WTC11 (cell line): ENCODE data around the gene LCMT2. TPM values are rescaled to one million over a fixed set of nuclear protein-coding genes. Genes with fewer than 3 reads are reported as not detected.

Experiments
- ATAC-seq: fragments of 200-7000 bp; cut with Tn5 transposase; 2 replicates; pipeline ENCODE4 v1.10.0; 2021; ENCODE audit warnings: mild to moderate bottlenecking, moderate library complexity
- CTCF ChIA-PET: fragments of 300-600 bp; sonication (Branson Sonifier 250); formaldehyde crosslinking; loops from one replicate; lab custom pipeline; 2021; ENCODE audit warnings: antibody characterized with exemption; lab: Charles Lee
- POLR2A ChIA-PET: fragments of 350-600 bp; sonication (Branson Sonifier 250); formaldehyde crosslinking; loops from one replicate; lab custom pipeline; 2021; ENCODE audit warnings: antibody characterized with exemption; lab: Charles Lee
- DNase-seq: peaks from one replicate; pipeline ENCODE4 v3.0.0; 2021; ENCODE audit warnings: low spot score
- H3K27ac Mint-ChIP-seq: 2 replicates; pipeline ENCODE4 v1.8.0; 2021; ENCODE audit warnings: mixed read lengths
- H3K27me3 Mint-ChIP-seq: 2 replicates; pipeline ENCODE4 v1.8.0; 2021; ENCODE audit warnings: low read depth, mild to moderate bottlenecking, moderate library complexity, mixed read lengths
- H3K36me3 Mint-ChIP-seq: 2 replicates; pipeline ENCODE4 v1.8.0; 2021; ENCODE audit warnings: mixed read lengths
- H3K4me1 Mint-ChIP-seq: 2 replicates; pipeline ENCODE4 v1.8.0; 2022; ENCODE audit warnings: mixed read lengths
- H3K4me3 Mint-ChIP-seq: 2 replicates; pipeline ENCODE4 v1.8.0; 2021; ENCODE audit warnings: mild to moderate bottlenecking, moderate library complexity, mixed read lengths
- H3K9me3 Mint-ChIP-seq: 2 replicates; pipeline ENCODE4 v1.8.0; 2021; ENCODE audit warnings: mixed read lengths
- CREM ChIP-seq: sonication (generic); formaldehyde crosslinking; IDR thresholded peaks from 2 replicates; pipeline ENCODE4 v1.8.1; 2022; ENCODE audit warnings: mild to moderate bottlenecking, missing genetic modification reagents, moderate library complexity
- FOXK1 ChIP-seq: sonication (generic); formaldehyde crosslinking; IDR thresholded peaks from 2 replicates; pipeline ENCODE4 v1.8.0; 2022; ENCODE audit warnings: mild to moderate bottlenecking, moderate library complexity, missing genetic modification reagents
- GTF2I ChIP-seq: fragments of 250-450 bp; sonication (Bioruptor Pico); conservative IDR thresholded peaks from 2 replicates; pipeline ENCODE4 v1.4.0; 2021; ENCODE audit warnings: mild to moderate bottlenecking
- JUN ChIP-seq: sonication (generic); formaldehyde crosslinking; IDR thresholded peaks from 2 replicates; pipeline ENCODE4 v1.8.0; 2023; ENCODE audit warnings: mild to moderate bottlenecking, missing genetic modification reagents
- NFATC4 ChIP-seq: fragments of 250-450 bp; sonication (Bioruptor Pico); IDR thresholded peaks from 2 replicates; pipeline ENCODE4 v1.9.0; 2021; ENCODE audit warnings: mild to moderate bottlenecking
- NR1H2 ChIP-seq: sonication (generic); formaldehyde crosslinking; IDR thresholded peaks from 2 replicates; pipeline ENCODE4 v1.9.0; 2021; ENCODE audit warnings: mild to moderate bottlenecking, moderate library complexity, missing genetic modification reagents
- NR3C1 ChIP-seq: sonication (generic); formaldehyde crosslinking; conservative IDR thresholded peaks from 2 replicates; pipeline ENCODE4 v1.8.1; 2023; ENCODE audit warnings: low read depth, mild to moderate bottlenecking, missing genetic modification reagents
- OVOL2 ChIP-seq: fragments of 250-450 bp; sonication (Bioruptor Pico); IDR thresholded peaks from 2 replicates; pipeline ENCODE4 v1.9.0; 2021; ENCODE audit warnings: mild to moderate bottlenecking, borderline replicate concordance
- RELA ChIP-seq: sonication (generic); formaldehyde crosslinking; IDR thresholded peaks from 2 replicates; pipeline ENCODE4 v1.8.1; 2022; ENCODE audit warnings: missing genetic modification reagents, mild to moderate bottlenecking, borderline replicate concordance
- RORB ChIP-seq: fragments of 250-450 bp; sonication (Bioruptor Pico); IDR thresholded peaks from 2 replicates; pipeline ENCODE4 v1.9.0; 2021; ENCODE audit warnings: mild to moderate bottlenecking
- SOX15 ChIP-seq: fragments of 250-450 bp; sonication (Bioruptor Pico); IDR thresholded peaks from 2 replicates; pipeline ENCODE4 v1.9.0; 2021; ENCODE audit warnings: mild to moderate bottlenecking
- SP1 ChIP-seq: sonication (generic); formaldehyde crosslinking; conservative IDR thresholded peaks from 2 replicates; pipeline ENCODE4 v1.8.1; 2022; ENCODE audit warnings: missing genetic modification reagents
- ZNF396 ChIP-seq: fragments of 250-450 bp; sonication (Bioruptor Pico); IDR thresholded peaks from 2 replicates; pipeline ENCODE4 v1.8.0; 2021; ENCODE audit warnings: mild to moderate bottlenecking, moderate library complexity, borderline replicate concordance
- ZNF423 ChIP-seq: fragments of 250-450 bp; sonication (Bioruptor Pico); IDR thresholded peaks from 2 replicates; pipeline ENCODE4 v2.1.2; 2022; ENCODE audit warnings: mild to moderate bottlenecking, moderate library complexity
- ZNF671 ChIP-seq: fragments of 250-450 bp; sonication (Bioruptor Pico); IDR thresholded peaks from 2 replicates; pipeline ENCODE4 v1.8.0; 2021; ENCODE audit warnings: mild to moderate bottlenecking
- total RNA-seq: library from RNA; stranded (reverse); gene quantifications from 3 replicates; pipeline ENCODE4 v1.2.3, GENCODE V29; 2021
- TF ChIP-seq, protein P1 (sequence below): sonication (generic); formaldehyde crosslinking; IDR thresholded peaks from 2 replicates; pipeline ENCODE4 v1.8.1; 2023; ENCODE audit warnings: mild to moderate bottlenecking, missing genetic modification reagents, moderate library complexity
- TF ChIP-seq, protein P2 (sequence below): sonication (generic); formaldehyde crosslinking; IDR thresholded peaks from 2 replicates; pipeline ENCODE4 v1.8.1; 2022; ENCODE audit warnings: low read depth, missing genetic modification reagents, borderline replicate concordance
- TF ChIP-seq, protein P3 (sequence below): fragments of 250-450 bp; sonication (Bioruptor Pico); IDR thresholded peaks from 2 replicates; pipeline ENCODE4 v1.8.0; 2021; ENCODE audit warnings: mild to moderate bottlenecking
- TF ChIP-seq, protein P4 (sequence below): fragments of 250-450 bp; sonication (Bioruptor Pico); IDR thresholded peaks from 2 replicates; pipeline ENCODE4 v1.9.0; 2021; ENCODE audit warnings: mild to moderate bottlenecking
- TF ChIP-seq, protein P5 (sequence below): sonication (generic); formaldehyde crosslinking; IDR thresholded peaks from 2 replicates; pipeline ENCODE4 v1.8.1; 2023; ENCODE audit warnings: mild to moderate bottlenecking, missing genetic modification reagents
- TF ChIP-seq, protein P6 (sequence below): sonication (generic); formaldehyde crosslinking; IDR thresholded peaks from 2 replicates; pipeline ENCODE4 v1.8.0; 2022; ENCODE audit warnings: missing genetic modification reagents

The LCMT2 gene
- total RNA-seq, 1 experiment from 2014 or later: 7.6 TPM

DNA sequence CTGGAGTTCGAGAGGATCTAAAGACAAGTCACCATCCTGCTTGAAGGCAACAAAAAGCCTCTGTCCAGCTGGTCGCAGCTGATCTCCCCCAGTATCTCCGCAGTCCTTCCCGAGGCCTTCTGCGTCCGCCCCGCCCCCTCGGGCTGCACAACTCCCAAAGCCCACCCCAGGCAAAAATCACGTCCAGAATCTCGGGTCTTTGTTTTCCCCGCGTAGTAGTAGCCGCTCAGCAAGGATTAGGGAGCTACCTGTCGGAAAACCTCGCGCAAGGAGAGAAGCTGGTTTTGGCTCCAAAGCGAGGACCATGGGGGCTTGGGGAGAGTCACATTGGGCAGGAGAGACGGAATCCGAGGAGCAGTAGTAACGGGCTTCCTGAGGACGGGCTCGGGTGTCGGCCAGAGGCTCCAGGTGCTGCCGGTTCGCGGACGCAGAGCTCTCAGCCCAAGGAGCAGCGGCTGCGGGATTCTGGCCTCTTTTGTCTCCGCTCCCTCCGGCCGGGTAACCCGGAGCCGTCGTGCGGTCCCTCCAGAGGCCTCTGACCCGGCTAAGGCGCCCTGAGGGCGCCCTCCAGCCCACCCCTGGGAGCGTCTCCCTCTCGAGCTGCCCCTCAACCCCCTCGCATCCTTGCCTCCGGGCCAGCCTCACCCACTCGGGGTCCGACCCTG is 40.1 kb upstream of the LCMT2 start:
- H3K27me3 Mint-ChIP-seq: no peaks in the 10 kb centered on the region
- POLR2A ChIA-PET: interaction anchor here (0.6 to 1.7 kb wide), 4 partner anchors 9 to 140 kb away, joined by 4 to 8 read pairs (median 6); no protein-coding TSS in a partner anchor

DNA sequence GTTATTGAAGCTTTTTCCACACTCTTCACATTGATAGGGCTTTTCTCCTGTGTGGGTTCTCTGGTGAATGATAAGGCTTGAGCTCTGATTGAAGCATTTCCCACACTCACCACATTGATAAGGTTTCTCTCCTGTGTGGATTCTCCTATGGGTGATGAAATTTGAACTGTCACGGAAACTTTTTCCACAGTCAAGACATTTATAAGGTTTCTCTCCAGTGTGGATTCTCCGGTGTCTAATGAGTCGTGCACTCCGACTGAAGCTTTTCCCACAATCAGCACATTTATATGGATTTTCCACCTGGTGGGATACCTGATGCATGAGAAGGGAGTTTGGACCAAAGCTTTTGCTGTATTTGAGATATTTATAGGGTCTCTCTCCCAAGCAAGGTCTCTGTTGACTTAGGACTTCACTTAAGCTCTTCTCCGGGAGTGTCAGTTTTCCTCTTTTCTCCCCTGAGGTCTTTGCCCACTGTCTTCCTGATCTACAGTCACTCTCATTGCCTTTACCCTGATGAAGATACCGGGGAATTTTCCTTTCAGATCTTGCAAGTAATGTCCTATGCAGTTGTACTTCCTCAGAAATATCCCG is 31.0 kb upstream of the LCMT2 start:
- H3K9me3 Mint-ChIP-seq: peaks cover 37% of the 10 kb centered on the region
- TF ChIP-seq CREM (CRISPR knock-in tag): no peak
- TF ChIP-seq, protein P1, sequence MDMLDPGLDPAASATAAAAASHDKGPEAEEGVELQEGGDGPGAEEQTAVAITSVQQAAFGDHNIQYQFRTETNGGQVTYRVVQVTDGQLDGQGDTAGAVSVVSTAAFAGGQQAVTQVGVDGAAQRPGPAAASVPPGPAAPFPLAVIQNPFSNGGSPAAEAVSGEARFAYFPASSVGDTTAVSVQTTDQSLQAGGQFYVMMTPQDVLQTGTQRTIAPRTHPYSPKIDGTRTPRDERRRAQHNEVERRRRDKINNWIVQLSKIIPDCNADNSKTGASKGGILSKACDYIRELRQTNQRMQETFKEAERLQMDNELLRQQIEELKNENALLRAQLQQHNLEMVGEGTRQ: no peak
- TF ChIP-seq, protein P2, sequence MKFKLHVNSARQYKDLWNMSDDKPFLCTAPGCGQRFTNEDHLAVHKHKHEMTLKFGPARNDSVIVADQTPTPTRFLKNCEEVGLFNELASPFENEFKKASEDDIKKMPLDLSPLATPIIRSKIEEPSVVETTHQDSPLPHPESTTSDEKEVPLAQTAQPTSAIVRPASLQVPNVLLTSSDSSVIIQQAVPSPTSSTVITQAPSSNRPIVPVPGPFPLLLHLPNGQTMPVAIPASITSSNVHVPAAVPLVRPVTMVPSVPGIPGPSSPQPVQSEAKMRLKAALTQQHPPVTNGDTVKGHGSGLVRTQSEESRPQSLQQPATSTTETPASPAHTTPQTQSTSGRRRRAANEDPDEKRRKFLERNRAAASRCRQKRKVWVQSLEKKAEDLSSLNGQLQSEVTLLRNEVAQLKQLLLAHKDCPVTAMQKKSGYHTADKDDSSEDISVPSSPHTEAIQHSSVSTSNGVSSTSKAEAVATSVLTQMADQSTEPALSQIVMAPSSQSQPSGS (CRISPR knock-in tag): no peak
- TF ChIP-seq OVOL2: no peak
- TF ChIP-seq FOXK1 (CRISPR knock-in tag): no peak
- TF ChIP-seq ZNF396 (CRISPR knock-in tag): no peak
- TF ChIP-seq JUN (CRISPR knock-in tag): no peak
- no peak for TF ChIP-seq NR3C1 (CRISPR knock-in tag)
- no peak for TF ChIP-seq ZNF671
- TF ChIP-seq, protein P3, sequence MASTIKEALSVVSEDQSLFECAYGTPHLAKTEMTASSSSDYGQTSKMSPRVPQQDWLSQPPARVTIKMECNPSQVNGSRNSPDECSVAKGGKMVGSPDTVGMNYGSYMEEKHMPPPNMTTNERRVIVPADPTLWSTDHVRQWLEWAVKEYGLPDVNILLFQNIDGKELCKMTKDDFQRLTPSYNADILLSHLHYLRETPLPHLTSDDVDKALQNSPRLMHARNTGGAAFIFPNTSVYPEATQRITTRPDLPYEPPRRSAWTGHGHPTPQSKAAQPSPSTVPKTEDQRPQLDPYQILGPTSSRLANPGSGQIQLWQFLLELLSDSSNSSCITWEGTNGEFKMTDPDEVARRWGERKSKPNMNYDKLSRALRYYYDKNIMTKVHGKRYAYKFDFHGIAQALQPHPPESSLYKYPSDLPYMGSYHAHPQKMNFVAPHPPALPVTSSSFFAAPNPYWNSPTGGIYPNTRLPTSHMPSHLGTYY (CRISPR knock-in tag): no peak
- no peak for TF ChIP-seq NR1H2 (CRISPR knock-in tag)
- TF ChIP-seq, protein P4, sequence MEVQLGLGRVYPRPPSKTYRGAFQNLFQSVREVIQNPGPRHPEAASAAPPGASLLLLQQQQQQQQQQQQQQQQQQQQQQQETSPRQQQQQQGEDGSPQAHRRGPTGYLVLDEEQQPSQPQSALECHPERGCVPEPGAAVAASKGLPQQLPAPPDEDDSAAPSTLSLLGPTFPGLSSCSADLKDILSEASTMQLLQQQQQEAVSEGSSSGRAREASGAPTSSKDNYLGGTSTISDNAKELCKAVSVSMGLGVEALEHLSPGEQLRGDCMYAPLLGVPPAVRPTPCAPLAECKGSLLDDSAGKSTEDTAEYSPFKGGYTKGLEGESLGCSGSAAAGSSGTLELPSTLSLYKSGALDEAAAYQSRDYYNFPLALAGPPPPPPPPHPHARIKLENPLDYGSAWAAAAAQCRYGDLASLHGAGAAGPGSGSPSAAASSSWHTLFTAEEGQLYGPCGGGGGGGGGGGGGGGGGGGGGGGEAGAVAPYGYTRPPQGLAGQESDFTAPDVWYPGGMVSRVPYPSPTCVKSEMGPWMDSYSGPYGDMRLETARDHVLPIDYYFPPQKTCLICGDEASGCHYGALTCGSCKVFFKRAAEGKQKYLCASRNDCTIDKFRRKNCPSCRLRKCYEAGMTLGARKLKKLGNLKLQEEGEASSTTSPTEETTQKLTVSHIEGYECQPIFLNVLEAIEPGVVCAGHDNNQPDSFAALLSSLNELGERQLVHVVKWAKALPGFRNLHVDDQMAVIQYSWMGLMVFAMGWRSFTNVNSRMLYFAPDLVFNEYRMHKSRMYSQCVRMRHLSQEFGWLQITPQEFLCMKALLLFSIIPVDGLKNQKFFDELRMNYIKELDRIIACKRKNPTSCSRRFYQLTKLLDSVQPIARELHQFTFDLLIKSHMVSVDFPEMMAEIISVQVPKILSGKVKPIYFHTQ (CRISPR knock-in tag): no peak
- TF ChIP-seq RORB (CRISPR knock-in tag): no peak
- no peak for TF ChIP-seq SOX15 (CRISPR knock-in tag)
- TF ChIP-seq ZNF423: no peak
- TF ChIP-seq, protein P5, sequence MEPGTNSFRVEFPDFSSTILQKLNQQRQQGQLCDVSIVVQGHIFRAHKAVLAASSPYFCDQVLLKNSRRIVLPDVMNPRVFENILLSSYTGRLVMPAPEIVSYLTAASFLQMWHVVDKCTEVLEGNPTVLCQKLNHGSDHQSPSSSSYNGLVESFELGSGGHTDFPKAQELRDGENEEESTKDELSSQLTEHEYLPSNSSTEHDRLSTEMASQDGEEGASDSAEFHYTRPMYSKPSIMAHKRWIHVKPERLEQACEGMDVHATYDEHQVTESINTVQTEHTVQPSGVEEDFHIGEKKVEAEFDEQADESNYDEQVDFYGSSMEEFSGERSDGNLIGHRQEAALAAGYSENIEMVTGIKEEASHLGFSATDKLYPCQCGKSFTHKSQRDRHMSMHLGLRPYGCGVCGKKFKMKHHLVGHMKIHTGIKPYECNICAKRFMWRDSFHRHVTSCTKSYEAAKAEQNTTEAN (CRISPR knock-in tag): no peak
- no peak for TF ChIP-seq NFATC4 (CRISPR knock-in tag)
- TF ChIP-seq RELA (CRISPR knock-in tag): no peak
- TF ChIP-seq GTF2I (CRISPR knock-in tag): no peak
- H3K27ac Mint-ChIP-seq: no peak overlapping the region
- ChIA-PET POLR2A (interaction anchor here (1.3 kb wide), 1 partner anchor 9 kb away, joined by 4 read pairs; the partner anchor contains the start of genes TUBGCP4 and ZSCAN29), CTCF (interaction anchor here (1.3 to 1.9 kb wide), 2 partner anchors 10 to 15 kb away, joined by 3 to 6 read pairs; partner anchors contain the start of genes TUBGCP4 and ZSCAN29)
- DNase-seq: no peak
- H3K4me1 Mint-ChIP-seq: no peaks in the 10 kb centered on the region
- peaks cover 81% of the 10 kb centered on the region for H3K36me3 Mint-ChIP-seq
- no peaks in the 10 kb centered on the region for H3K27me3 Mint-ChIP-seq
- no peak overlapping the region for H3K4me3 Mint-ChIP-seq
- no peak for ATAC-seq

More for the DNA sequence above, 40.1 kb upstream of the LCMT2 start:
- DNase-seq (peak; percentile 52), ATAC-seq (peak; percentile 37)
- H3K4me3 Mint-ChIP-seq: peak overlapping the region; percentile 92
- peaks cover 33% of the 10 kb centered on the region for H3K4me1 Mint-ChIP-seq
- CTCF ChIA-PET: interaction anchor here (0.6 to 1.9 kb wide), 14 partner anchors 9 to 1108 kb away, joined by 3 to 14 read pairs (median 3); partner anchors contain the start of genes HYPK, MFAP1 and SERINC4
- TF ChIP-seq SP1 (CRISPR knock-in tag): 0 out of 2 replicates have a peak, but pooled peaks have one; percentile 5
- TF ChIP-seq, protein P6, sequence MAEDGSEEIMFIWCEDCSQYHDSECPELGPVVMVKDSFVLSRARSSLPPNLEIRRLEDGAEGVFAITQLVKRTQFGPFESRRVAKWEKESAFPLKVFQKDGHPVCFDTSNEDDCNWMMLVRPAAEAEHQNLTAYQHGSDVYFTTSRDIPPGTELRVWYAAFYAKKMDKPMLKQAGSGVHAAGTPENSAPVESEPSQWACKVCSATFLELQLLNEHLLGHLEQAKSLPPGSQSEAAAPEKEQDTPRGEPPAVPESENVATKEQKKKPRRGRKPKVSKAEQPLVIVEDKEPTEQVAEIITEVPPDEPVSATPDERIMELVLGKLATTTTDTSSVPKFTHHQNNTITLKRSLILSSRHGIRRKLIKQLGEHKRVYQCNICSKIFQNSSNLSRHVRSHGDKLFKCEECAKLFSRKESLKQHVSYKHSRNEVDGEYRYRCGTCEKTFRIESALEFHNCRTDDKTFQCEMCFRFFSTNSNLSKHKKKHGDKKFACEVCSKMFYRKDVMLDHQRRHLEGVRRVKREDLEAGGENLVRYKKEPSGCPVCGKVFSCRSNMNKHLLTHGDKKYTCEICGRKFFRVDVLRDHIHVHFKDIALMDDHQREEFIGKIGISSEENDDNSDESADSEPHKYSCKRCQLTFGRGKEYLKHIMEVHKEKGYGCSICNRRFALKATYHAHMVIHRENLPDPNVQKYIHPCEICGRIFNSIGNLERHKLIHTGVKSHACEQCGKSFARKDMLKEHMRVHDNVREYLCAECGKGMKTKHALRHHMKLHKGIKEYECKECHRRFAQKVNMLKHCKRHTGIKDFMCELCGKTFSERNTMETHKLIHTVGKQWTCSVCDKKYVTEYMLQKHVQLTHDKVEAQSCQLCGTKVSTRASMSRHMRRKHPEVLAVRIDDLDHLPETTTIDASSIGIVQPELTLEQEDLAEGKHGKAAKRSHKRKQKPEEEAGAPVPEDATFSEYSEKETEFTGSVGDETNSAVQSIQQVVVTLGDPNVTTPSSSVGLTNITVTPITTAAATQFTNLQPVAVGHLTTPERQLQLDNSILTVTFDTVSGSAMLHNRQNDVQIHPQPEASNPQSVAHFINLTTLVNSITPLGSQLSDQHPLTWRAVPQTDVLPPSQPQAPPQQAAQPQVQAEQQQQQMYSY (CRISPR knock-in tag): no peak
- no peaks in the 10 kb centered on the region for H3K9me3 Mint-ChIP-seq
- H3K27ac Mint-ChIP-seq: 0 out of 2 replicates have a peak overlapping the region, but pooled peaks have one; percentile 8
- peaks cover 38% of the 10 kb centered on the region for H3K36me3 Mint-ChIP-seq
